Endodermal cell (in vitro differentiated cells): ENCODE measurements around the gene SLC13A3. TPM values are rescaled to one million over a fixed set of nuclear protein-coding genes. Genes with fewer than 3 reads are reported as not detected.
A peak's percentile ranks its signal among the peaks of the same experiment; 100 is the strongest.

Experiments used
- DNase-seq: peaks from one replicate; pipeline ENCODE4 v3.0.0-alpha.2; 2017
- H3K27ac ChIP-seq: 2 replicates; pipeline ENCODE4 v1.5.1; 2013; ENCODE audit warnings: mild to moderate bottlenecking, low read depth, low read length, moderate library complexity
- H3K27me3 ChIP-seq: 2 replicates; pipeline ENCODE4 v1.6.1; 2013; ENCODE audit warnings: mild to moderate bottlenecking, low read length, moderate library complexity; ENCODE audit not compliant: insufficient read depth, control insufficient read depth, poor library complexity, severe bottlenecking
- H3K36me3 ChIP-seq: 2 replicates; pipeline ENCODE4 v1.7.0; 2013; ENCODE audit warnings: mild to moderate bottlenecking, low read length, moderate library complexity; ENCODE audit not compliant: control insufficient read depth, insufficient read depth
- H3K4me1 ChIP-seq: one replicate; pipeline ENCODE4 v1.7.0; 2013; ENCODE audit warnings: low read length; ENCODE audit not compliant: control insufficient read depth, insufficient read depth
- H3K4me3 ChIP-seq: 2 replicates; pipeline ENCODE4 v1.5.1; 2013; ENCODE audit warnings: mild to moderate bottlenecking, low read length, moderate library complexity
- H3K9ac ChIP-seq: 2 replicates; pipeline ENCODE4 v1.6.1; 2013; ENCODE audit warnings: mild to moderate bottlenecking, low read length, moderate library complexity; ENCODE audit not compliant: poor library complexity, severe bottlenecking; ENCODE audit errors: extremely low read depth
- H3K9me3 ChIP-seq: 2 replicates; pipeline ENCODE4 v1.6.1; 2013; ENCODE audit warnings: mild to moderate bottlenecking, low read length, moderate library complexity; ENCODE audit not compliant: control insufficient read depth
- H3K27ac Mint-ChIP-seq: 2 replicates; pipeline ENCODE4 v1.8.0; 2020; ENCODE audit warnings: mixed read lengths
- H3K27me3 Mint-ChIP-seq: 2 replicates; pipeline ENCODE4 v1.8.0; 2021; ENCODE audit warnings: mild to moderate bottlenecking, mixed read lengths; ENCODE audit not compliant: insufficient read depth
- H3K36me3 Mint-ChIP-seq: 2 replicates; pipeline ENCODE4 v1.8.0; 2020; ENCODE audit warnings: low read depth, mixed read lengths
- H3K4me1 Mint-ChIP-seq: 2 replicates; pipeline ENCODE4 v1.8.0; 2020; ENCODE audit warnings: mixed read lengths
- H3K4me3 Mint-ChIP-seq: 2 replicates; pipeline ENCODE4 v1.8.0; 2020; ENCODE audit warnings: mild to moderate bottlenecking, moderate library complexity, mixed read lengths
- H3K9me3 Mint-ChIP-seq: 2 replicates; pipeline ENCODE4 v1.8.0; 2020; ENCODE audit warnings: mild to moderate bottlenecking, mixed read lengths
- WGBS, 2 experiments: methylation state at CpG; one replicate each; pipeline versions ENCODE4 v1.1.5 to v1.1.7; 2013; ENCODE audit warnings: missing lambda C conversion rate in 2 of 2, mixed read lengths in 1 of 2; ENCODE audit not compliant: insufficient coverage in 1 of 2, insufficient read length in 1 of 2; 5-methylcytosine and 5-hydroxymethylcytosine counted together
- total RNA-seq, 2 donors: library from RNA; stranded (reverse); fragmentation: NEBNext Ultra II Directional in 1 of 2; extraction: Animal tissue kit (Norgen Biotek cat#: 25700) in 1 of 2; gene quantifications; 2 replicates in 1 of 2; 3 replicates in 1 of 2; pipeline ENCODE4 v1.2.1, GENCODE V29; 2021
- TF ChIP-seq, protein P1 (sequence below): fragments of 200-600 bp; sonication (generic); conservative IDR thresholded peaks from 2 replicates; pipeline ENCODE4 v1.5.0; 2021; ENCODE audit warnings: antibody characterized with exemption, mild to moderate bottlenecking

The SLC13A3 gene
- total RNA-seq, 2 donors from 2014 or later, result 7.3 to 9.0 TPM

- Histone ChIP-seq H3K9ac (no peak overlapping the region), H3K27ac (no peak overlapping the region), H3K4me1 (no peaks in the 10 kb centered on the region), H3K36me3 (no peaks in the 10 kb centered on the region), H3K4me3 (no peak overlapping the region), H3K27me3 (peaks cover 19% of the 10 kb centered on the region), H3K9me3 (no peaks in the 10 kb centered on the region)
- Mint-ChIP-seq H3K9me3 (no peaks in the 10 kb centered on the region), H3K36me3 (no peaks in the 10 kb centered on the region), H3K27ac (no peak overlapping the region), H3K4me3 (no peak overlapping the region), H3K4me1 (peaks cover 13% of the 10 kb centered on the region), H3K27me3 (peaks cover 35% of the 10 kb centered on the region)
- TF ChIP-seq, protein P1, sequence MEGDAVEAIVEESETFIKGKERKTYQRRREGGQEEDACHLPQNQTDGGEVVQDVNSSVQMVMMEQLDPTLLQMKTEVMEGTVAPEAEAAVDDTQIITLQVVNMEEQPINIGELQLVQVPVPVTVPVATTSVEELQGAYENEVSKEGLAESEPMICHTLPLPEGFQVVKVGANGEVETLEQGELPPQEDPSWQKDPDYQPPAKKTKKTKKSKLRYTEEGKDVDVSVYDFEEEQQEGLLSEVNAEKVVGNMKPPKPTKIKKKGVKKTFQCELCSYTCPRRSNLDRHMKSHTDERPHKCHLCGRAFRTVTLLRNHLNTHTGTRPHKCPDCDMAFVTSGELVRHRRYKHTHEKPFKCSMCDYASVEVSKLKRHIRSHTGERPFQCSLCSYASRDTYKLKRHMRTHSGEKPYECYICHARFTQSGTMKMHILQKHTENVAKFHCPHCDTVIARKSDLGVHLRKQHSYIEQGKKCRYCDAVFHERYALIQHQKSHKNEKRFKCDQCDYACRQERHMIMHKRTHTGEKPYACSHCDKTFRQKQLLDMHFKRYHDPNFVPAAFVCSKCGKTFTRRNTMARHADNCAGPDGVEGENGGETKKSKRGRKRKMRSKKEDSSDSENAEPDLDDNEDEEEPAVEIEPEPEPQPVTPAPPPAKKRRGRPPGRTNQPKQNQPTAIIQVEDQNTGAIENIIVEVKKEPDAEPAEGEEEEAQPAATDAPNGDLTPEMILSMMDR, result no peak
- peak; percentile 8 for DNase-seq
- WGBS, 2 experiments, result 100% methylated on average over 1 of the region's 1 CpG; no CpG with 5 or more reads in 1 of the 2 experiments
These were observed 50.9 kb downstream of the SLC13A3 start for GRCh38 chr20:46600286-46600752.

DNA sequence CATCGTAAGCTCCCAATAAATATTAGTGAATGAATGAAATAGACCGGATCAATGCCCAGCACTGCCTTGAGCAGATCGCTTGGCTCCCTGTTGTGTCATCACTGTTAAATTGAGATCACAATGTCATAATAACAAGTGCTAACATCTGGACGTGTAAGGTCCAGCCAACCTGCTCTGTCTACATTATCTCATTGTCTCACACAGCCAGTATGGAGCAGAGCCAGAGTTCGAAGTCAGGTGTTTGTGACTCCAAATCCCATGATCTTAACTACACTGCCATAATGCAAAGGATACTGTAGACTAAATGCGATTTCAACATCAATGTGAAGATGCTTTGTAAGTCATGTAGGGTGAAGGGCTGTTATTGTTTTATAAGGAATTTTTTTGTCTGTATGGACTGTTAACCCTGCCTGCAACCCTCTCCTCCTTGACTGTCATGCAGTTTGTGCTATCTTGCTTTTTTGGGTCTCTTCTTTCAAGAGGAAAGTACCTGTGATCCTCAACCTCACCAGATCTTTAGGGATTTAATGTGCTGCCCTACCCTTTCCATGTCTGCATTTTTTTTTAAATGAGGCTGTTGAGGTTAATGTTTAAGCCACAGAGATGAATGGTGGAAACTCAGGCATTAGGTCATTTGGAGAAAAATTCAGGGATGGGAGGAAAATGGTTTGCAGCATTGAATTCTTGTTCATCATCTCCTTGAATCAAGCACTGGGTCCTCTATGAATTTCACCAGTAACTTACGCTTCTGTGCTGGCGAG, 51.9 kb downstream of the SLC13A3 start:
- H3K9ac ChIP-seq, result no peak overlapping the region
- no peak overlapping the region for H3K4me3 ChIP-seq
- Mint-ChIP-seq H3K27me3 (peaks cover 39% of the 10 kb centered on the region), H3K4me1 (peaks cover 16% of the 10 kb centered on the region), H3K9me3 (no peaks in the 10 kb centered on the region), H3K4me3 (no peak overlapping the region), H3K27ac (no peak overlapping the region), H3K36me3 (no peaks in the 10 kb centered on the region)
- 89 to 93% methylated on average over 6 to 8 of the region's 8 CpGs for WGBS, 2 experiments
- no peaks in the 10 kb centered on the region for H3K36me3 ChIP-seq
- no peaks in the 10 kb centered on the region for H3K4me1 ChIP-seq
- no peaks in the 10 kb centered on the region for H3K9me3 ChIP-seq
- no peak overlapping the region for H3K27ac ChIP-seq
- peak; percentile 16 for DNase-seq
- TF ChIP-seq, protein P1, result no peak
- peaks cover 19% of the 10 kb centered on the region for H3K27me3 ChIP-seq

DNA sequence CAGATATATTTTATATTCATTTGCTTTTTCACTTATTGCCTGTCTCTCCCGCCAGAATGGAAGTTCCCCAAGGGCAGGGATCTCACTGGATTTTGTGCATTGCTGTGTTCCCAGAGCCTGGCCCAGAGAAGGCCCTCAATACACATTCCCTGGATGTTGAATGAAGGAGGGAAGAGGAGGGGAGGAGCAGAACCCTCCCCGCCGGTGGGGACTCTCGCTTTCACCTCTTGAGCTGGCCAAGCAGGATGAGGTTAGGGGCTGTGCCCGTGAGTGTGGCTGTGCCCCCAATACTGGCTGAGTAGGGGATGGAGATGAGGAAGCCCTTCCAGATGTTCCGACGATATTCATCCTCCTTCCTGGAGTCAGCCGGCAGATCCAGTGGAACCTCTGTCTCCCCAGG, 55.3 kb downstream of the SLC13A3 start:
- peaks cover 31% of the 10 kb centered on the region for H3K27me3 Mint-ChIP-seq
- no peaks in the 10 kb centered on the region for H3K9me3 Mint-ChIP-seq
- H3K4me1 Mint-ChIP-seq, result peaks cover 16% of the 10 kb centered on the region
- H3K4me3 ChIP-seq, result no peak overlapping the region
- no peak for DNase-seq
- H3K36me3 ChIP-seq, result no peaks in the 10 kb centered on the region
- no peak overlapping the region for H3K4me3 Mint-ChIP-seq
- no peak overlapping the region for H3K27ac ChIP-seq
- TF ChIP-seq, protein P1, result no peak
- peaks cover 10% of the 10 kb centered on the region for H3K27me3 ChIP-seq
- H3K9me3 ChIP-seq, result no peaks in the 10 kb centered on the region
- H3K36me3 Mint-ChIP-seq, result no peaks in the 10 kb centered on the region
- H3K27ac Mint-ChIP-seq, result no peak overlapping the region
- no peak overlapping the region for H3K9ac ChIP-seq
- no peaks in the 10 kb centered on the region for H3K4me1 ChIP-seq
- 90 to 100% methylated on average over 3 to 8 of the region's 8 CpGs for WGBS, 2 experiments
